Measurements from ENCODE around the gene BPIFB2. TPM values are rescaled to one million over a fixed set of nuclear protein-coding genes. Genes with fewer than 3 reads are reported as not detected.
"Not testable (repeated sequence)": the region's sequence is repeated elsewhere in the genome, so short reads cannot be mapped to it uniquely, and the experiment has no call there.

Gene BPIFB2
- total RNA-seq, 1 experiment from 2014 or later = not detected

- DNase-seq (ENCODE audit: low read depth) = no peak
Measured at GRCh38 chr20:33038243-33038642, 30.7 kb downstream of the BPIFB2 start.

DNA sequence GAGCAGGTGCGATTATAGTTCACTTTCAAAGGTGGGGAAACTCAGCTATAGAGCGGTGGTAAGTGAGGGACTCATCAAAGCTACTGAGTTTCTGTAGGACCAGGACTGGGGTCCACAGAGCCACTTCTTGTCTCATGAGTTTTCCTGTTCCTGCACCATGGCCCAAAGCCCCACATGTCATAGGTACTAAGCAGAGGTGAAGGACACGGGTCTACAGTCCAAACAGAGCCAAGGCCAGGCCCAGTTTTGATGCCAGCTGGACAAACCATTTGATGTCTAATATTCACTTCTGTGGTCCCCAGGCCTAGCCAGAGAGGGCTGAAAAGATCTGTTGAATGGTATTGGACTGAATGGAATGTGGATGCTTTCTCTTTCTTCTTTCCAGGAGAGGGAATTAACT lies 34.9 kb downstream of the BPIFB2 start:
- DNase-seq (ENCODE audit: low read depth) = no peak

DNA sequence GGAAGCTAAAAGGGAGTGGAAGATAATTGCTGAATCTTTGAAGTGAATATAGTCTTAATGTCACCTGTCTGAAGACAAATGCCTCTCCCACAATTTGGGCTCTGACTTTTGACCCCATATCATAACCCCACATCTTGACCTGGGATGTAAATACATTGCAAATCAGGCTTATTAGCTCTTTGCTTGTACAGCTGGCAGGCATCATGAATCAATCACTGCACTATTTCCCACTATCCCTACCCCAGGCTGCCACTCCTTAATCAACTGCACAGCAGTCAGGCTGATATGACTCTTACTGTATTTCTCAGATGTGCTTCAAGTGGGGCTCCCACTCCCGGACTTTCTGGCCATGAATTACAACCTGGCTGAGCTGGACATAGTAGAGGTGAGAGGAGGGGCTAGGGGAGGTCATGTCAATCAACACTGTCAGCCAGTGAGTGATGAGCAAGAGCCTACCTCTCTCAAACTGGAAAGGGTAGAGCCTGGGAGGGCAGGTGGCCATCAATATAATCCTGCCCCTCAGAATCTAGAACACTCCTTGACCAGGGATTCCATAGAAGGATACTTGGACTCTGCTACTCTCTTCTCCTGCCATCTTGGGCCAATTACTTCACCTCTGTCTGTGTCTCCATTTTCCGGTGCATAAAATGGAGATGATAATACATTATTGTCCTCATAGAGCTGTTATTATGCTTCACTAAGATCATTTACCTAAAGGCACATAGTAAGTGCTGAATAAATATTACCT lies 35.7 kb downstream of the BPIFB2 start:
- no peak for DNase-seq (ENCODE audit: low read depth)

GRCh38 chr20:33043731-33044181 lies 36.3 kb downstream of the BPIFB2 start:
- no peak for DNase-seq (ENCODE audit: low read depth)

DNA sequence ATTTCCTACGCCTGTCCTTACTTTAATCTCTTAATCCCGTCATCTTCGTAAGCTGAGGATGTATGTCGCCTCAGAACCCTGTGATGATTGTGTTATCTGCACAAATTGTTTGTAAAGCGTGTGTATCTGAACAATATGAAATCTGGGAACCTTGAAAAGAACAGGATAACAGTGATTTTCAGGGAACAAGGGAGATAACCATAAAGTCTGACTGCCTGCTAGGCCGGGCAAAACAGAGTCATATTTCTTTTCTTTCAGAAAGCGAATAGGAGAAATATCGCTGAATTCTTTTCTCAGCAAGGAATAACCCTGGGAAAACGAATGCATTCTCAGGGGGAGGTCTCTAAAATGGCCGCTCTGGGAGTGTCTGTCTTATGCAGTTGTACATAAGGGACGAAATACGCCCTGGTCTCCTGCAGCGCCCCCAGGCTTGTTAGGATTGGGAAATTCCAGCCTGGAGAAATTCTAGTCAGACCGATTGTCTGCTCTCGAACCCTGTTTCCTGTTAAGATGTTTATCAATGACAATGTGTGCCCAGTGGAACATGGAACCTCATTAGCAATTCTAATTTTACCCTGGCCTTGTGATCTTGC lies 37.7 kb downstream of the BPIFB2 start:
- DNase-seq (ENCODE audit: low read depth) = not testable (repeated sequence)

DNA sequence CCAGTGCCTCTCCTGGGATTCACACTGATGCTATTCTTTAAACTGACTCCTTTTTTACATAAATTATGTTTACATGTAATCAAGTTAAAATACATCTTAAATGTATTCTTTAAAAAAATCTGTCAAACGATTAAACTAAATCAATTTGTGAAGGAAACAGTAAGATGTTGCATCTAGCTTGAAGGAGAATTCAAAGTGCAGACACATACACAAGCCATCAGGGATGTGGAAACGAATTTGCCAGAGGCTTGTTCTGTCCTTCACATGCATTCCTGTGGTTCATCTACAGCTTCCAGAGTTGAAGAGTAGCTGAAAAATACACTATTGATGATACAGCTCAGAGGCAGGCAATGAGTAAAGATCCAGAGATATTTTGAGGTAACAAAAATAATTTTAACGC lies 38.9 kb downstream of the BPIFB2 start:
- DNase-seq (ENCODE audit: low read depth) = no peak

GRCh38 chr20:33051333-33051732 lies 43.8 kb downstream of the BPIFB2 start:
- DNase-seq (ENCODE audit: low read depth) = no peak

DNA sequence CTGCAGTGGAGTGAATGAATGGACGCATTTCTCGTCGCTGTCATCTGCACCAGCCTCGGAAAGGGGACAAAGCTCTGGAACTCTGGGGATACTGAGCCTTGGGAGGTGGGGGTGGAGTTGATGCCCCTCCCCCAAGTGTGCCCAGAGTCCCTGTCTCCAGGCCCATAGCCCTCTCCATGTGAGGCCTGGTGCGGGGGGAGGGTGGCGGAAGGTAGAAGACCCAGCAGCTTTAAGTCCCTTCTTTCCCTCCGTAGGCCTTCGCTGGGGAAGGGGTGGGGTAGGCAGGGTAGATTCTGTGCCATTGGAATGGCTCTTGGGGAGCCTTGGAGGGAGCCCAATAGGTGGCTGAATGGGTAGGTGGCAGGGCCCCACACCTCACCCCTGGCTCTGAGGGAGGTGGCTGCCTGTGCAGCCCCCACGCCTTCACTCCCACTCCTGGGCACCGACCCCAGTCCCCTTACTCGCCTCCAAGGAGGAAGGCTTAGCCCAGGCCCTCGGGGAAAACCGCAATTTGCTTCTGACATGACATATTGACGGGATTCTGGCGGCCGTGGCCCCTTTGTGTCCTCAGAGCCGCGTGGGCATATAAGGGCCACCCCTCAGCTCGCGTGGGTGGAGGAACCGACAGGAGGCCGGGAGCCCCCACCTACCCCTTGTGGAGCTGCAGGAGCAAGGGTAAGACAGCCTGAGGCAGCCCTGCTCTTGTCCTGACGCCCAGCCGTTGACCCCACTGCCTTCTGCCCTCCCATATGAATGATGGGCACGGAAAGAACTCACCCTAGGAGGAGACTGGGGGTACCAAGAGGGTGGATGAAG lies 46.0 kb downstream of the BPIFB2 start, which contains the start of gene BPIFB3:
Gene BPIFB3 (plus strand): TSS at position 613 of the 816 bp plus-strand sequence. CDS start 1,533 bp downstream, outside the sequence.
- DNase-seq (ENCODE audit: low read depth) = no peak

DNA sequence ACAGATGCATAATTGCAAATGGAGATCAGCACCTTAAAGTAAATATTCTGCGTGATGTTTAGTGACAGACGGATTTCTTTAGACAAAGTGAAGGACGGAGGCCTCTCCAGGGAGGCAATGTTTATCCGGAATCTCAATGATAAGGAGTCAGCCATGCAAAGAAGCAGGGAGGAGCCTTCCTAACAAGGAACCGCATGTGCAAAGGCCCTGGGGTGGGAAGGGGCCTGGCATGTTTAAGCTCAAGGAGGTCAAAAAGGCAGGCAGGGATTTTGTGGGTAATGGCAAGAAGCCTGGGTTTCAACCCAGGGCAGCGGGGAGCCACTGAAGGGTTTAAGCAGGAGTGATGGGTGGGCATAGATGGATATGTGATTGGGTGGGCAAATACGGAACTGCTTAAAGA lies 46.9 kb downstream of the BPIFB2 start:
- DNase-seq (ENCODE audit: low read depth) = no peak

- no peak for DNase-seq (ENCODE audit: low read depth)
Measured at GRCh38 chr20:33054791-33055190, 47.3 kb downstream of the BPIFB2 start.

DNA sequence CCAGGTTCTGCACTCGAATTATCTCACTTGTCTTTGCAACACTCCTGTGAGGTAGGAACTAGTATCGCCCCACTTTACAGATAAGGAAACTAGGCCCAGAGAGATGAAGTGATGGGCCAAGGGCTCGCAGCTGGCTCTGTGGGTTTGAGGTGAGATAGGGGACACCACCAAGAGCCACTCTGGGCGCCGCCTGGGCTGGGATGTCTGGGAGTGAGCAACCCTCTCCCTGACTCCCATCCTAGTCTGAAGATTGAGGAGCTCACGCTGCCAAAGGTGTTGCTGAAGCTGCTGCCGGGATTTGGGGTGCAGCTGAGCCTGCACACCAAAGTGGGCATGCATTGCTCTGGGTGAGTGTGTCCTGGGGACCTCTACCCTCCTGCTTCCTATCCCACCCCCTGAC lies 51.6 kb downstream of the BPIFB2 start:
- no peak for DNase-seq (ENCODE audit: low read depth)

DNA sequence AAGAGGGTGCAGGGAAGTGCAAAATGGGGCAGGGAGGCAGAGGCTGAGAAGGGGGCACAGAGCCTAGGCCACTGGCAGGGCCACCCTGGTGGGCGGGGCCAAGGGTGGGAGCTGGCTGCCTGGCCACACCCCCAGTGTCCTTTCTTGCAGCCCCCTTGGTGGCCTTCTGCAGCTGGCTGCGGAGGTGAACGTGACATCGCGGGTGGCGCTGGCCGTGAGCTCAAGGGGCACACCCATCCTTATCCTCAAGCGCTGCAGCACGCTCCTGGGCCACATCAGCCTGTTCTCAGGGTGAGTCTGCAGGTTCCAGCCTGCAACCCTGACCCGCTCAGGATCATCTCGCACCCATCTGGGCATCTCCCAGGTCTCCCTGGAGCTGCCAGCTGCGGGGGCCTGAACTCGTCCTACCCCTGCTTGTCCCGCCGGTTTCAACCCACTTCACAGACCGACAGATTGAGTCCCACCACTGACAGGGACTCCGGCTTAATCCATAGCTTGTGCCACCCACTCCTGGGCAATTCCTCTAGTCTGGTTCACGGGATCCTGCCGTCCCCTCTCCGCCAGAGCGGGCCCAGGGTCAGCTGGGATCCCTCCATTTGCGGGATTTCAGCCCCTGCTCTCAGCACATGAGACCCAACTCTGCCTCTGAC lies 52.4 kb downstream of the BPIFB2 start:
- no peak for DNase-seq (ENCODE audit: low read depth)

GRCh38 chr20:33061658-33062028 lies 54.1 kb downstream of the BPIFB2 start:
- peak; percentile 20 for DNase-seq (ENCODE audit: low read depth)

DNA sequence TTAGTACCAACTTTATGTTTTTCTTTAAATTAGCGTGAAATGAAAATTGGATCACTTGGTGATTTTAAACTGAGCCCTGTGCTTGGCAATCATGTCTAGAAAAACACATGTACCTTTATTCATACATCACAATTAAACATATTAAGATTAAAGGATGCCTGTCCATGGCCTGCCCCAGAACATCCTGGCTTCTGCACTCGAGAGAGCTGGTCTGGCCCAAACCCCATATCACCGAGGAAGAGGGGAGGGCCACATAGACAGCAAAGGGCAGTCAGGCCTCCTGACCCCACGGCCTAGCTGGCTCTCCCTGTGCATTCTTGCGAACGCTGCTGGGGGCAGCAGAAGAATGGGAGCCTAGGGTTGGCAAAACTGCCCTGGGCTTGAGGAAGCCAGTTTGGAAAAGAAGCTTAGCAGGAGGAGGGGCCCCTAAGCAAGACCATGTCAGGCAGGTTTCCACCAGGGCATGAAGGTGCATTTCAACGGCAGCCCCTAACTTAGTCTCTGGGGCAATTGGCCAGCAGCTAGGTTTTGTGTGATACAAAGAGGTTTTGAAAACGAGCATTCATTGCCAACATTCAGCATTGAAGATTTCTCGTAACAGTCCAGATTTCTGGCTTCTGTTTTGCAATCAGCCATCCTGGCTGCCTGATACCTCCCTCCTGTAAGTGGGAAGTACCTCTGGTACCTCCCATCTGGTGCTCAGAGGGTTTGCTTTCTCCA lies 54.8 kb downstream of the BPIFB2 start:
- DNase-seq (ENCODE audit: low read depth) = no peak

DNA sequence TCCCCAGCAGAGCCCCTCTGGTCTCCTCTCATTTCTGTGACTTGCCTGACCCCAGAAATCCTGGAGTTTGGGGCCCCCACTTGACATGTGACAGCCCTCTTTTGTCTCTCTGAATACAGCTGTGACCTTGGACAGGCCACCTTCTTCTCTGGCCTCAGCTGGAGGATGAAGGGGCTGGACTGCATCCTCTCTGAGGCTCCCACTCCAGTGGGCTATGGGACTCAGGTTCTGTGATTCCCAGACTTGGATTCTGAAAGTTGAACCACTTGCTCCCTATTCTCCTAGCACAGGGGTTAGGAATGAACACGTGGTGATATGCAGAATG lies 55.3 kb downstream of the BPIFB2 start:
- DNase-seq (ENCODE audit: low read depth) = no peak

GRCh38 chr20:33063271-33063670 lies 55.8 kb downstream of the BPIFB2 start:
- no peak for DNase-seq (ENCODE audit: low read depth)

GRCh38 chr20:33064572-33065287 lies 57.2 kb downstream of the BPIFB2 start:
- no peak for DNase-seq (ENCODE audit: low read depth)

DNA sequence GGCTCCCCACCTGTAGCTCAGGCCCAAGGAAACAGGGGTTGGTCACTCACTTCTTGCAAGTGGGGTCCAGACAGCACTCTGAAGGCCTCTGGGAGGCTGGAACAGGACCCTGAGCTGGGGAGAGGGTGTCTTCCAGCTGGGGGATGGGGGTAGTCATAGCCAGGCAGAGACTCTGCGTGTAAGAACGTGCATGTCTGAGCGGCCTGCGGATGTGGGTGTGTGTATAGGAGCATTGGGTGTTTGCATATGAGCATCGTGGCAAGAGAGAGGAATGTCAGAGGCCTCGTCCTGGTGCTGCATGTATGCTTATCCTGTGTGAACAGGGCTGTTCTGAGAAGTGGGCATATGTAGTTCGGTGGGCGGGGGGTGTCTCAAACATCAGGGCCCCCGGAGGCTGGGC lies 58.3 kb downstream of the BPIFB2 start:
- no peak for DNase-seq (ENCODE audit: low read depth)

DNA sequence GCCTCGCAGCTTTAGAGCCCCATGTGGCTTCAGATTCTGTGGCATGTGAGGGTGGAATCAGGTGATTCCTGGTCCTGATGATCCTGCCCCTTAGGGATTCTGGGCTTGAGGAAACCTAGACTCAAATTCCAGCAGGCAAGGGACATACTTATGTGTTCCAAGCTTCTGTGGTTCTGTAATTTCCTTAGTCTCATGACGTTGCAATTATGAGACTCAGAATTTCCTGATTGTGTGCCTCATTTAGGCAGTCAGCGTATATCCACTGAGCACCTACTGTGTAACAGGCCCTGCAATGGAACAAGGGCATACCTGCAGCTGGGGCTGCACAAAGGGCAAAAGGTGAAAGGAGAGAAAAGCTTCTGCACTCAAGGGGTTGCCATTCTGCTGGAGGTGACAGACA lies 60.3 kb downstream of the BPIFB2 start:
- no peak for DNase-seq (ENCODE audit: low read depth)

- DNase-seq (ENCODE audit: low read depth) = no peak
Measured at GRCh38 chr20:33068251-33068939, 60.9 kb downstream of the BPIFB2 start.

All from Daoy (cell line).